Fibroblast of the aortic adventitia (primary cell): ENCODE measurements around the gene ASB8. TPM values are rescaled to one million over a fixed set of nuclear protein-coding genes. Genes with fewer than 3 reads are reported as not detected.

Experiments used
- DNase-seq: peaks from one replicate; pipeline ENCODE4 v3.0.0-alpha.2; 2010; ENCODE audit warnings: low read depth
- H3K4me3 ChIP-seq: 2 replicates; pipeline ENCODE4 v1.5.1; 2011; ENCODE audit warnings: low read depth, mild to moderate bottlenecking, control low read depth, low read length, moderate library complexity
- total RNA-seq: library from RNA; depleted of rRNA; stranded (reverse); fragments of >200 nt; gene quantifications from 2 replicates; pipeline ENCODE4 v1.2.3, GENCODE V29; 2012; ENCODE audit warnings: low replicate concordance
- TF ChIP-seq, protein P1 (sequence below): IDR thresholded peaks from 2 replicates; pipeline ENCODE4 v1.5.1; 2011; ENCODE audit warnings: mild to moderate bottlenecking, low read length, control low read depth, inconsistent platforms; ENCODE audit not compliant: insufficient read depth

Gene ASB8
- total RNA-seq, 1 donor: 29.7 TPM

DNA sequence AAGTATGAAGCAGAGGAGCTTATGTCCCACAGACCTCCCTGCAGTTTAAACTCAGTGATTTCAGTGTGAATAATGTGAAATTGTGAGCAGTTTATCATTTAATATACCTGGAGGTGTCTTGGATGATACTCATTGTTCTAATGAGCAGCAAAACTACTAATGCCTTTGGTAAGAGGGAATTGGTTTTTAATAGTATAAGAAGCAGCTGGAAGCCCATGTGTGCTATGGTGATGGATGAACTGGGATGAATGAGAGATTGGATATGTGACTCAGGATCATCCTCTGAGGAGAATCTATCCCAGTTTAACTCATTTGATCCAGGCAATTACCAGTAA lies 19.1 kb upstream of the ASB8 start:
- no peak overlapping the region for H3K4me3 ChIP-seq
- TF ChIP-seq, protein P1, sequence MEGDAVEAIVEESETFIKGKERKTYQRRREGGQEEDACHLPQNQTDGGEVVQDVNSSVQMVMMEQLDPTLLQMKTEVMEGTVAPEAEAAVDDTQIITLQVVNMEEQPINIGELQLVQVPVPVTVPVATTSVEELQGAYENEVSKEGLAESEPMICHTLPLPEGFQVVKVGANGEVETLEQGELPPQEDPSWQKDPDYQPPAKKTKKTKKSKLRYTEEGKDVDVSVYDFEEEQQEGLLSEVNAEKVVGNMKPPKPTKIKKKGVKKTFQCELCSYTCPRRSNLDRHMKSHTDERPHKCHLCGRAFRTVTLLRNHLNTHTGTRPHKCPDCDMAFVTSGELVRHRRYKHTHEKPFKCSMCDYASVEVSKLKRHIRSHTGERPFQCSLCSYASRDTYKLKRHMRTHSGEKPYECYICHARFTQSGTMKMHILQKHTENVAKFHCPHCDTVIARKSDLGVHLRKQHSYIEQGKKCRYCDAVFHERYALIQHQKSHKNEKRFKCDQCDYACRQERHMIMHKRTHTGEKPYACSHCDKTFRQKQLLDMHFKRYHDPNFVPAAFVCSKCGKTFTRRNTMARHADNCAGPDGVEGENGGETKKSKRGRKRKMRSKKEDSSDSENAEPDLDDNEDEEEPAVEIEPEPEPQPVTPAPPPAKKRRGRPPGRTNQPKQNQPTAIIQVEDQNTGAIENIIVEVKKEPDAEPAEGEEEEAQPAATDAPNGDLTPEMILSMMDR: no peak
- DNase-seq: no peak

DNA sequence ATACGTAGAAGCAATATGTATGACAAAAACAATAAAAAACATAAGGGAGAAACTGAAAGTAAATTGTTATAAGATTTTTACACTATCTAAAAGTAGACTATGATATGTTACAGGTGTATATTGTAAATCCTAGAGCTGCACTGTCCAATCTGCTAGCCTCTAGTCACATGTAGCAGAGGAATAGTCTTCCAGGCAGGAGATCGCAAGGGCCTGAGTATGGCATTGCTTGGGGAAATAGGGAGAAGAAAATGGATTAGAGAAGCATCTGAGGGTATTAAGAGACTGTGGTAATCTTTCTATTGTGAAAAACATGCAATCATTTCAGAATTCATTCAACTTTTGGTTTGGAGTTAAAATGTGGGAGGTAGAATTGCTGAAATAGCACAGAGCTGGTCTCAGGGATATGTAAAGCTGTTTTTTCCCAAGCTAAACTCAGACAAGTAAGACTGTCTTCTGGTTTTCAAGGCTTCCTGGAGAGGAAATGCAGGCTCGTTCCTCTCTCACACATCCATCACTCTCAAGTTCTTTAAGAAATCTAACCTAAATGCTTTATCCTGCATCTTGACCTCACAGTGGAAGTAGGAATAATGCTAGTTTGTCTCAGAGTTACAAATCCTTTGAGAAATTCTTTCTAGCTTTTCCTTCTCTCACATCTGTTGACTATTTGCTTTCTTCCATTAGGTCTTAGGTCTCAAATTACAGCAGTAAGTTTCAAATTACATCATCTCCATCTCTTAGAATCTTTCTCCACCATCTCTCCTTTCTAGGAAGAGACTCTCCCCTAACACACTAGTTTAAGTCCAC lies 18.5 kb upstream of the ASB8 start:
- DNase-seq: peak; percentile 28
- TF ChIP-seq, protein P1: no peak
- H3K4me3 ChIP-seq: no peak overlapping the region

DNA sequence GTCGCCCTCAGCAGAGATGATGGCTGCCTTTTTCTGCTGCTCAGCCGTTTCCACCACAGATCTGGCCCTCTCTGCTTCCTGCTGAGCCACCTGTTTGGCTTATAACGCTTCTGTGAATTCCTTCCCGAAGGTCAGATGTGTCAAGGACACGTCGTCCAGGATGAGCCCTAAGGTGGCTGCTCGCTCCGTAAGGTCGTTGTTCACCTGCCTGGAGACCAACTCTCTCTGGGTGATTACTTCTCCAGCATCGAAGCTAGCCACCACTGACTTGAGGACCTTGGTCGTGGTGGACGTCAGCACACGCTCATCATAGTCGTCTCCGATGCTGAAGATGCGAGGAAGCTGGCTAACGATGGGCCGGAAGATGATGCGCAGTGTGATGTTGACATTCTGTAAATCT lies 11.7 kb upstream of the ASB8 start:
- no peak overlapping the region for H3K4me3 ChIP-seq
- DNase-seq: no peak
- TF ChIP-seq, protein P1: no peak

DNA sequence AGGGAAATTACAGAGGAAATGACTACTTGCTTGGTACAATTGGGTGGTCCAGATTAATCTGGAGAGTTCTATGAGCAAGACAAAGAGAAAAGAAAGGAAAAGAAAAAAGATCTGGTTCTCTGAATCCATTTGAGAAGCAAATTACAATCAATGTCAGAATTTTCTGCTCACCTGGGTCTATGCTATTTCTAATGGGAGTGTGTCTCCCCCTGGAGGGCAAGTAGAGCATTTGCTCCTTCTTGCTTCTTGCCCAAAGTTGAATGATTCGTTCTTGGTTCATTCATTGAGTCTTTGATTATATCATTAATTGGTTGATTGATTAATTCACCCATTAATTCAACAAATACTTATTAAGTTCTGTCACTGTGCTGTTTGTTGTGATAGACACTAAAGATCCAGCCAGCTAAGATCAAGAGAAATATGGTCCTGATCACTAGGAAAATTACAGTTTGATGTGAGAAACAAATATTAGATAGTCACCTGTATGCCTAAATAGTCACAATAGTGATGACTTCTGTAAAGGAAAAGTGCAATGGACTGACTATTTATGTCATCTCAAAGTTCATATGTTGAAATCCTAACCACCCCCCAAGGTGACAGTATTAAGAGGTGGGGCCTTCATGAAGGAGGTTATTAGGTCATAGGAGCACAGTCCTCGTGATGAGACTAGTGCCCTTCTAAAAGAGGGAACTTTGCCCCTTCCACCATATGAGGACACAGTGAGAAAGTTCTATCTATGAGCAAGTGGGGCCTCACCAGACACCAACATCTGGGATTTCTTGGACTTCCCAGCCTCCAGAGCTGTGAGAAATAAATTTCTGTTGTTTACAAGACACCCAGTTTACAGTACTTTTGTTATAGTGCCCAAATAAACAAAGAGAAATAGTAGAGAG lies 8.0 kb upstream of the ASB8 start:
- TF ChIP-seq, protein P1: peak; percentile 97
- peak; percentile 81 for DNase-seq
- no peak overlapping the region for H3K4me3 ChIP-seq

DNA sequence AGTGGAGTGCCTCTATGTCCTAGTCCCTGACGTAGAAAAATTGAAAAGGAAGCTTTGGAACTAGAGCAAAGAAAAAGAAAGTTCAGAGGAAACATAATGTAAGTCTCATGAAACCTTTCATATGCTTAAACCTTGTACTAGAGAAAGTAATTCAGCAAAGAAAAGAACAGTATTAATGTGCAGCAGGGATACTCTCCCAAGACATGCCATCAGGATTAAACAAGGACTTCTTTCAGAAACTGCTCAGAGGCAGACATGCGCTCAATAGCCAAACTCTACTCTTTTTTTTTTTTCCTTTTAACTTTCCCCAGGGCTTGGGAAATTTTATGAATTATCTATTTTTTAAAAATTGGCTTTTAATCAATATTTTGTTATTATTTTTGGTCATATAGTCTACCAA lies 7.1 kb upstream of the ASB8 start:
- TF ChIP-seq, protein P1: no peak
- H3K4me3 ChIP-seq: no peak overlapping the region
- no peak for DNase-seq

DNA sequence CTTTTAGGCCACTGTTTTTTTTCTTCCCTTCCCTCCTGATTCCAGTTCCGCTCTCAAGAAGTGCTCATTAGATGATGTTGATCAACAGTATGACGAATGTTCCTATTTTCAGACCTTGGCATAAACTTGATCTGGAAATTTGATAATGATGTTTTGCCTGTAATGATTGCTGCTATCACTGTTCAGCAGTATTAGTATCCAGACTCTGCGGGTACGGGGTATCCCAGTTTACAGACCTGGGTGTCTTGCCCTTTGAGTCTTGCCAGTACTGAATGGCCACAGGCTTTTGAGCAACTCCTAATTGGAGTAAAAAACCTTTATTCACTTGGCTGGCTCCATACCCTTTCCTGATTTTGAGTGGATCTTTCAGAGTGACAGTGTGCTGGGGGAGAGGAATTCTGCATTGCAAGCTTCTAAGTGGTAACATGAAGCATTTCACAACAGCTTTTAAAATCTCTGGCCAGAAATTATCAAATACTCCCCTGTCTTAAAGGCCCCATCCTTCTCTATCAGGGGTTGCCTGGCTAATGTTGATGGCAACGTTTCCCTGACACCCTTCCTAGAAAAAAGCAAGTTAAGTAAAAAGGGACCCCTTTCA lies 5.9 kb upstream of the ASB8 start:
- TF ChIP-seq, protein P1: no peak
- no peak overlapping the region for H3K4me3 ChIP-seq
- no peak for DNase-seq
